NCI-H128 (cell line): ENCODE data around the gene TOGARAM1.

ENCODE experiments used
- DNase-seq: peaks from one replicate; lab custom pipeline; 2025; ENCODE audit not compliant: unreplicated experiment; lab: John Stamatoyannopoulos, UW

The TOGARAM1 gene

DNA sequence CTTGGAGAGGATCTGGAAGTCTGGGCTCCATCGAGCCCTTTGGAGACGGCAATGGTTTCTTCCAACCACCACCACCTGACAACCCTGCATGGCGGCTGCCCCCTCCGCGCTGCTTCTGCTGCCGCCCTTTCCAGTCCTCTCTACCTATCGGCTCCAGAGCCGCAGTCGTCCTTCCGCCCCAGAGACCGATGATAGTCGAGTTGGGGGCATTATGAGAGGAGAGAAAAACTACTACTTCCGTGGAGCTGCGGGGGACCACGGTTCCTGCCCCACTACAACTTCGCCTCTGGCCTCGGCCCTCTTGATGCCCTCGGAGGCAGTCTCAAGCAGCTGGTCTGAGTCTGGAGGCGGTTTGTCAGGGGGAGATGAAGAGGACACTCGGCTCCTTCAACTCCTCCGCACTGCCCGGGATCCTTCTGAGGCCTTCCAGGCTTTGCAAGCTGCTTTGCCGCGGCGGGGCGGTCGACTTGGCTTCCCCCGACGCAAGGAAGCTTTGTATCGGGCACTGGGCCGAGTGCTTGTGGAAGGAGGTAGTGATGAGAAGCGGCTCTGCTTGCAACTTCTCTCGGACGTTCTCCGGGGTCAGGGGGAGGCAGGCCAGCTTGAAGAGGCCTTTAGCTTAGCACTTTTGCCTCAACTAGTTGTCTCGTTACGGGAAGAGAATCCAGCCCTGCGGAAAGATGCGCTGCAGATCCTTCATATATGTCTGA, 499 bp downstream of the TOGARAM1 start:
- no peak for DNase-seq

DNA sequence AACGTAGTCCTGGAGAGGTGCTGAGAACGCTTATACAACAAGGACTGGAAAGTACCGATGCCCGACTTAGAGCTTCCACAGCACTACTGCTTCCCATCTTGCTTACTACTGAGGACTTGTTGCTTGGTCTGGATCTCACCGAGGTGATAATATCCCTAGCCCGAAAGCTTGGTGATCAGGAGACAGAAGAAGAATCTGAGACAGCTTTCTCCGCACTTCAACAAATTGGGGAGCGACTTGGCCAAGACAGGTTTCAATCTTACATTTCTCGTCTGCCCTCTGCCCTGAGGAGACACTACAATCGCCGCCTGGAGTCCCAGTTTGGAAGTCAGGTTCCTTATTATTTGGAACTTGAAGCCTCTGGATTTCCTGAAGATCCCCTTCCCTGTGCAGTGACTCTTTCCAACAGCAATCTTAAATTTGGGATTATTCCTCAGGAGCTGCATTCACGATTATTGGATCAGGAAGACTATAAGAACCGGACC, 1.1 kb downstream of the TOGARAM1 start:
- no peak for DNase-seq

DNA sequence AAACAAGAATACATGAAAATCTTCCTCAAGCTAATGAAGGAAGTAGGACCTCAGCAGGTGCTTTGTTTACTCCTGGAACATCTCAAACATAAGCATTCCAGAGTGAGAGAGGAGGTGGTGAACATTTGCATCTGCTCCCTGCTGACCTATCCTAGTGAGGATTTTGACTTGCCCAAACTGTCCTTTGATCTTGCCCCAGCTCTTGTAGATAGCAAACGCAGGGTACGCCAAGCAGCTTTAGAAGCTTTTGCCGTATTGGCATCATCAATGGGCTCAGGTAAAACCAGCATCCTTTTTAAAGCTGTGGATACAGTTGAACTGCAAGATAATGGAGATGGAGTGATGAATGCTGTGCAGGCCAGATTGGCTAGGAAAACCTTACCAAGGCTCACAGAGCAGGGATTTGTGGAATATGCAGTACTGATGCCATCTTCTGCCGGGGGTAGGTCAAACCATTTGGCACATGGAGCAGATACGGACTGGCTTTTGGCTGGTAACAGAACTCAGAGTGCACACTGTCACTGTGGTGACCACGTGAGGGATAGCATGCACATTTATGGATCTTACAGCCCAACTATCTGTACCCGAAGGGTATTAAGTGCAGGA, 1.9 kb downstream of the TOGARAM1 start:
- DNase-seq, result no peak

DNA sequence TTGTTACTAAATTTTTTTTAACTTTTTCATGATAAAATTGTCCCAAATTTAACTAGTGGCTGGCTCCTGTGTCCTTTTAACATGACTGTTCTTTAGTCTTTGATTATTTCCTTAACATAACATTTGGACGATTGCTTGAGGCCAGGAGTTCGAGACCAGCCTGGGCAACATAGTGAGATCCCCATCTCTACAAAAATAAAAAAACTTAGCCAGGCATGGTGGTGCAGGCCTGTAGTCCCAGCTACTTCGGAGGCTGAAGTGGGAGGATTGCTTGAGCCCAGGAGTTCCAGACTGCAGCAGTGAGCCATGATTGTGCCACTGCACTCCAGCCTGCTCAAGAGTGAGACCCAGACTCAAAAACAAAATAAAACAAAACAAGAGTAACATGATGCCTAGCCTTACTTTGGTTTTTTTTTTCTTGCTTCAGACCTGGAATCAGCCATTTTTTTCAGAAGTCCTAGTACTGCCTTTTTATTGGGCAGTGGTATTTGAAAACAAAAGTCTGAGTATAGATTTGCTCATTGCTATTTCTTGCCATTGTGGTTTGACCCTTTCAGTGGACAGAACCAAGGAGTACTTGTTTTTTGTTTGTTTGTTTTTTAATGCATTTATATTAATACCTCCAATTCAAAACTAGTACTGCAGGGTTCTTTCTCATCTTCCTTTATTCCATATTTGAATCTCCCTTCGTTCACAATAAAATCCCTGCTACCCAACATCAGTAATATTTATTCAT, 4.8 kb downstream of the TOGARAM1 start:
- DNase-seq, result no peak

DNA sequence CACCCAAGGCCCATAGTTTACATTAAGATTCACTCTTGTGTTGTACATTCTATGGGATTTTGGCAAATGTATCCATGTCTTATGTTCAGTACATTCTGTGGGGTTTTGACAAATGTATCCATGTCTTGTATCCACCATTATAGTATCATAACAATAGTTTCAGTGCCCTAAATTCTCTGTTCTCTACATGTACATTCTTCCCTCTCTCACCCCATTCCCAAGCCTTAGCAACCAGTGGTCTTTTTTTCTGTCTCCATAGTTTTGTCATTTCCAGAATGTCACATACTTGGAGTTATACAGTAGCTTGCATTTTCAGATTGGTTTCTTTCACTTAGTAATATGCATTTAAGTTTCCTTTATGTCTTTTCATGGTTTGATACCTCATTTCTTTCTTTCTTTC, 6.7 kb downstream of the TOGARAM1 start:
- no peak for DNase-seq

DNA sequence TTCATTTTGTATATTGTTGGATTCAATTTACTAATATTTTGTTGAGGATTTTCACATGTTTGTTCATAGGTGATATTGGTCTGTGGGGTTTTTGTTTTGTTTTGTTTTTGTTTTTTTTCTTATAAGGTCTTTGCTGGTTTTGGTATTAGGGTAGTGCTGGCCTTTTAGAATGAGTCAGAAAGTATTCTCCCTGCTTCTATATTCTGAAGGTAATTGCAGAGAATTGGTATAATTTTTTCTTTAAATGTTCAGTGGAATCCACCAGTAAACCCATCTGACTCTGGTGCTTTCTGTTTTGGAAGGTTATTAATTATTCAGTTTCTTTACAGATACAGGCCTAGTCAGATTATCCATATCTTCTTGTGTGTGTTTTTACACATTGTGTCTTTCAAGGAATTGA, 8.9 kb downstream of the TOGARAM1 start:
- DNase-seq, result no peak

DNA sequence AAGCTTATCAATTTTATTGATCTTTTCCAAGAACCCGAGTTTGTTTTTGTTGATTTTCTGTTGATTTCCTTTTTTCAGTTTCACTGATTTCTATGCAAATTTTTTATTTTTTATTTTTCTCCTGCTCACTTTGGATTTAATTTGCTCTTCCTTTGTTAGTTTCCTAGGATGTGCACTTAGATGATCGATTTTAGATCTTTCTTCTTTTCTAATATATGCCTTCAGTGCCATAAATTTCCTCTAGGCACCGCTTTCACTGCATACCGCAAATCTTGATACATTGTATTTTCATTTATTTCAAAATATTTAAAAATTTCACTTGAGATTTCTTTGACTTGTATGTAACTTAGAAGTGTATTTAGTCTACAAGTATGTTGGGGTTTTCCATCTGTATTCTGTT, 9.5 kb downstream of the TOGARAM1 start:
- DNase-seq, result no peak

DNA sequence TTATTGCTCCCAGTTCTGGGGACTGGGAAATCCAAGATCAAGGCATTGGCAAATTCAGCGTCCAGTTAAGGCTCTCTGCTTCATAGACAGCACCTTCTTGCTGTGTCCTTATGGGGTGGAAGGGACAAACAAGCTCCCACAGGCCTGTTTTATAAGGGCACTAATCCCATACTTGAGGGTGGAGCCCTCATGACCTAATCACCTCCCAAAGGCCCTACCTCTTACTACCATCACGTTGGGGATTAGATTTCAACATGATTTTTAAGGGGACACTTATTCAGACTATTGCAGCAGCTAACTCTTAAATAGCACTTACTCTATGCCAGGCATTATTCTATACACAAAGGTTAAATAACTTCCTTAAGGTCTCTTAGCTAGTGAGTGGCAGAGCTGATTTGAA, 17.3 kb downstream of the TOGARAM1 start:
- no peak for DNase-seq

DNA sequence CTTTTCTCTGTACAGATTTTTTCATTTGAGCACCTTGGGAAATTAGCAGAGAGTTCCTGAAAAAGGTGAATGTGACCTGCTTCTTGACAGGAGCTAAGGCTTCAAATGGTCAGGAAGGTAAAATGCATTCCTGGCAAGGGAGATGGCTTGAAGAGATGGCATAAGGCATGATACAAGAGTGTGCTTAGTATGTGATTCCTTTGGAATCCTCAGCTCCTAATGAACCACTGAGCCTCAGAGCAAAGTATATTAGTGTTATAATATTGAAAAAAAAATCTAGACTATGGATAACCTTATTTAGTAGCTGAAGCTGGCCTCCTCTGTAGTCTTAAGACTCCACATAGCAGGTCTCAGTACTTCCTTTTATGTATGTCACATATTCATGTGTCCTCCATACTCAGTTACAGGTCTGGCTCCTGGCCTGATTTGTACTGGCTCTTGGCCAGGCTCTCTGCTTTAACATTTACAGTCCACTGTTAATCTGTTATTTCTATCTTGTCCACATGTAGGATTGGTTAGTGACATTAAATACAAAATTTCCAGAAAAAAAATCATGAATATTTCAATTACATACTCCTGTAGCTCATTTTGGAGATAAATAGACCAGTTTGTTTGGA, 17.9 kb downstream of the TOGARAM1 start:
- DNase-seq, result no peak

DNA sequence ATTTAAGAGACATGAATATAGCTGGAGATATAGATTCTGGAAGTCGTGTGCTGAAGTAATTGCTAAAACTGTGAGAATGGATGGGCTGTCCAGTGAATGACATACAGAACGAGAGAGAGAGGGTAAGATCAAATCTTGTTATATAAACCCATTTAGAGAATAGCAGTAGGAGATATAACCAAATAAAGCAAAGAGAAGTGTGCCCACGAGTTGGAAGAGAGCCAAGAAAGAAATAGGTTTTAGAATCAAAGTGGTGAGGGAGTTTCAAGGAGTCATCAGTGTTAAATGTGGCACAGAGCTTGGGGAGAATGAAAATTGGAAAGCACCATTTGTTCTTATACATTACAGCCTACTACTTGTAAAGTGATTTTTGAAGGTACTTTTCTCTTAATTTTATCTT, 19.2 kb downstream of the TOGARAM1 start:
- DNase-seq, result no peak

DNA sequence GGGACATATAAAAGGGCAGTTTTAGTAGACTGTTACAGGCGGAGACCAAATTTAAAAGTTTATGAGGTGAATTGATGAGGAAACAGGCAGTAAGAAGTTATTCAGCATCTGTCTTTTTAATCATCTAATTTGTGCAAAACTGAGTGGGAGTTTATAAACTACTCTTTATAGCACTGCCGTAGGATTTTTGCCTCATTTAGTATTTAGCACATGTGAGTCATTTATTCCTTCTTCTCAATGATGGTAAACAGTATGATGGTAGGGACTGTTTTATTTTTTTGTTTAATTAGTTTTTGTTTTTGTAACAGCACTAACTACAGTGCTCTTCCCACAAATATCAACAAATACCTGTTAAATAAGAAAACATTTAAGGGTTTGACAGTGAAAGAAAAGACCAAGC, 20.6 kb downstream of the TOGARAM1 start:
- no peak for DNase-seq

DNA sequence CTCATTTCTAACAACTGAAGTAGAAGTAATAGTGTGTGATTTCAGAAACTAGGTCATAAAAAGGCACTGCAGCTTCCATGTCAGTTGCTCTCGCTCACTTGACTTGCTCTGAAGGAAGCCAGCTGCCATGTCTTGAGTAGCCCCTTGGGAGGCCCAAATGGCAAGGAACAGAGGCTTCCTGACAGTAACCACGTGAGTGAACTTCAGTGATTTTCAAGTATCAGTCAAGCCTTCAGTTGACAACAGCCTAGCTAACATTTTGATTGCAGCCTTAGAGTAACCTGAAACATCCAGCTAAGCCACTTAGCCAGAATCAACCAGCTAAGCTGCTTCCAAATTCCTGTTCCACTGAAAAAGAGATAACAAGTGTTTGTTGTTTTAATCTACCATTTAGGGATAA, 26.7 kb downstream of the TOGARAM1 start:
- peak; percentile 9 for DNase-seq

DNA sequence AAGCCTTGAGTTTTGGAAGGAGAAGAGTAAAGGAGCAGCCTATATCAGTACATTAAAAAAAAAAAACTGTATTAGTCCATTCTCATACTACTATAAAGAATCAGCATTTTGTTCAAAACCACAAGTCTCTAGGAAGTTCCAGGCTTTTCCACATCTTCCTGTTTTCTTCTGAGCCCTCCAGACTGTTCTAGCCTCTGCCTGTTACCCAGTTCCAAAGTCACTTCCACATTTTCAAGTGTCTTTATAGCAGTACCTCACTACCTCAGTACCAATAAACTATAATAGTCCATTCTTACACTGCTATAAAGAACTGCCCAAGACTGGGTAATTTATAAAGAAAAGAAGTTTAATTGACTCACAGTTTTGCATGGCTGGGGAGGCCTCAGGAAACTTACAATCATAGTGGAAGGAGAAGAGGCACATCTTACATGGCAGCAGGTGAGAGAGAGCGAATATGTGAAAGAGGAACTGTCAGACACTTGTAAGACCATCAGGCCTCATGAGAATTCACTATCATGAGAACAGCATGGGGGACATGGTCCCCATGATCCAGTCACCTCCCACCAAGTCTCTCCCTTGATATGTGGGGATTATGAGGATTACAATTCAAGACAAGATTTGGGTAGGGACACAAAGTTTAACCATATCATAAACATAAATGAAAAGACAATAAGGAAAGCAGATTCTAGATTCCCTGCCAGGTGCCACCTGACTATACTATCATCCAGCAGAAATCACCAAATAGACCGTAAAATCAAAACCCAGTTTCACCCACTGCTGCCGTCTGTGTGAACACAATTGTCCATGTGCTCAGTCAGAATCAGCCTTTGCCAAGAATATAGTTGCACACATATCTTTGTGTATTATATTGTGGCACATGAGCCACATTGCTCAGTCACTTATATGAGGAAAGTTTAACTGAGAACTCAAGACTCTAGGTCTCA, 27.8 kb downstream of the TOGARAM1 start:
- no peak for DNase-seq

DNA sequence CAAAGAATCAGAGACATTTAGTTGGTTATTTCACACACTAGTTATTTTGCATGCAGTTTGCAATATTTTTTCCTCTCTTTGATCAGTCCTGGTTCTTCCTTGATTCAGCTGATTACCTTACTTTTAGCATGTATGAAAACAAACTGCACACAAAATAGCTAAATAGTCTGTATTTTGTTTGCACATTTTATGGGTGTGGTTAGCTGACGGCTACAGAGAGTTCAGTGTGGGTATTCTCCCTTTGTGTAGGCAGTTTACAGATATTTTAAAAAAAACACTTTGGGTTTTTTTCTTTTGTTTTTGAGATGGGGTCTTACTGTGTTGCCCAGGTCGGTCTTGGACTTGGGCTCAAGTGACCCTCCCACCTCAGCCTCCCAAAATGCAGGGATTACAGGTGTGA, 28.5 kb downstream of the TOGARAM1 start:
- no peak for DNase-seq

DNA sequence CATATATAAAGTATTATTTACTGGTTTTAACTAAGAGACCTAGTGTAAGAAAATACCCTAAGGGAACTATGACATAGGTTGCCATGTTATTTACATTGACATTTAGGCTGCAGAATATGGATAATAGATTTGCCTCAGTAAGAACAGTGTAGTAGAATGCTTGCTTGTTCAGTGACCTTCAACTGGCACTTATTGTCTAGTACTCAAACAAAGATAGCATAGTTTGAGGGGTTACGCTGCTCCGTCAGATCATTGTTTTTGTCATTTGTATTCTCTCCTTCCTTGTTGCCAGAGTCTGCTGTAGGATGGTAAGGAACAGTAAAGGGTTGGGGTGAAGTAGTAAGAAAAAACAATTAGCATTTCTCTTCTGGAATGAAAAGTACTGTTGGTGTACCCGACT, 33.2 kb downstream of the TOGARAM1 start:
- DNase-seq, result no peak

DNA sequence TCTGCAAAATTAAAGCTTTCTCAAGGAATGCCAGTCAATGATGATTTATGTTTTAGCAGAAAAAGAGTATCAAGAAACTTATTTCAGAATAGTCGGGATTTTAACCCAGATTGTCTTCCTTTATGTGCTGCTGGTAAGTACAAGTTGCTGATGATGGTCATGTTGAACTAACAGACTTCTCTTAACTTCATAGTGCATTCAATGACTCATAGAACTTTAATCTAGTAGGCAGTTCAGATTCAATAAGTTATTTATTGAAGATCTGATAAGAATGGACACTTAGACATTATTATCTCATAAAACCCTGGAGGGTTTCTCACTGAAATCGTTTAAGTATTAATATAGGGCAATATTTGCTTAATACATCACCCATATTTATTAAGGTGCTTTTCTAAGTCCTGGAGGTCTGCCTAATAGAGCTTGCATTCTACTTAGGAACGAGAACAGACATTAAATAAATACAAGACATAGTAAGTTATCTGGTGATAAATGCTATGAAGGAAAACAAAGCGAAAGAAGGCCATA, 33.8 kb downstream of the TOGARAM1 start:
- no peak for DNase-seq

DNA sequence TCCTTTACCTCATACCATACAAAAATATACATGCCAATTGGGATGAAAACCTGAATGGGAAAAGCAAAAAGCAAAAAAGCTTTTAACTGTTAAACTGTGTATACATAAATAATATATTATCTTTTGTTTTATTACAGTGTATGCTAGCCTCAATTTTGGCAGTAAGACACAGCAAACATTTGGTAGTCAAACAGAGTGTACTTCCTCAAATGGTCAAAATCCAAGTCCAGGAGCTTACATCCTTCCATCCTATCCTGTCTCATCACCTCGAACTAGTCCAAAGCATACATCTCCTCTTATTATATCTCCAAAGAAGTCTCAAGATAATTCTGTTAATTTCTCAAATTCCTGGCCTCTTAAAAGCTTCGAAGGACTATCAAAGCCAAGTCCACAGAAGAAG, 41.9 kb downstream of the TOGARAM1 start:
- DNase-seq, result no peak

DNA sequence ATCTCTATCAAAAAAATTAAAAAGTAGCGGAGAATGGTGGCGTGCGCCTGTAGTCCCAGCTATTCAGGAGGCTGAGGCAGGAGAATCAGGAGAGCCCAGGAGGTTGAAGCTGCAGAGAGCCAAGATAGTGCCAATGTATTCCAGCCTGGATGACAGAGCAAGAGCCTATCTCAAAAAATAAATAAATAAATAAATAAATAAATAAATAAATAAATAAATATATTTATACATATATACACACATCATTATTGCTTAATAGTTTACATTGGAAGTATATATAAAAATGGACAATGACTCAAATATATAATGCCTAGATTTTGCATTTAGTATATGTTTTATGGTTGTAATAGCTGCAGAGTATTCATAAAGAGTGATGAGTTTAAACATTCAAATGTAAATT, 53.1 kb downstream of the TOGARAM1 start:
- DNase-seq, result no peak

DNA sequence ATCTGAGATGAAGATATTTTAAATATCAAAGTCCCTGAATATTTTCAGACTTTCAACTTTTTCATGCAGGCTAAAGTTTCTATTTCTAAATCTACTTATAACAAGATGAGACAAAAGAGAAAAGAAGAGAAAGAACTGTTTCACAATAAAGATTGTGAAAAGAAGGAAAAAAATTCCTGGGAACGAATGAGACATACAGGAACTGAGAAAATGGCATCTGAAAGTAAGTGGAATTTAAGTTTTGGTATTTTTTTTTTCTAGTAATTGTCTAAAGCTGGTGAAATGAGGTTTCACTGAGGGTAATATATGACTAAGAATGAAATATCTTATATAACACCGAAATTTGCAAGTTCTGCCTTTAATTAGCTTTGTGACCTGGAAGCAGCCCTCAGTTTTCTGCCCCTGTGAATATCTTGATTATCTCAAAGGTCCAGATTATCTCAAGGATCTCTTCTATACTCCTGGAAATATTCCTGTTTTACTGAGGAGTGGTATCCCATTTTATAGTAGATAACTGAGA, 66.2 kb downstream of the TOGARAM1 start:
- DNase-seq, result no peak

DNA sequence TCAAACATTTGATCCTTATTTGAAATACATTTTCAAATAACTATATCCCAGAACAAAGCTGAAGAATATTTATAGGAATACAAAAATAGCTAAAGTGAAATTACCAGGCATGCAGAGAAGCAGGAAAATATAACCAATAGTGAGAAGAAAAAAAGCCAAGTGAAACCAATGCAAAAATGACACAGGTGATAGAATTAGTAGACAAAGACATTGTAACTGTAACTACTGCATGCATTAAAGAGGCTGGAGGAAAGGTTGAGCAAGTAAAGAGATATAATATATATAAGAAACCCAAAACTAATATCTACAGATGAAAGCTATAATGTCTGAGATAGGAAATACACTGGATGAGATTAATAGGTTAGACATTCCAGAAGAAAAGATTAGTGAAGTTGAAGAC, 72.7 kb downstream of the TOGARAM1 start:
- DNase-seq, result no peak
